OCI-LY7 (cell line): ENCODE measurements around the gene UNC13A. TPM values are rescaled to one million over a fixed set of nuclear protein-coding genes. Genes with fewer than 3 reads are reported as not detected.

Experiments used
- BruUV-seq: library from RNA; stranded (reverse); fragments of 400-500 nt; replicated peaks from 2 replicates; lab custom pipeline; 2021; lab: Mats Ljungman, UMichigan
- CTCF ChIA-PET: fragments of 300-600 bp; sonication (Branson Sonifier 250); formaldehyde crosslinking; loops from one replicate; lab custom pipeline; 2022; ENCODE audit warnings: antibody characterized with exemption; ENCODE audit not compliant: unreplicated experiment; lab: Charles Lee
- POLR2A ChIA-PET: fragments of 300-600 bp; sonication (Branson Sonifier 250); formaldehyde crosslinking; loops from one replicate; lab custom pipeline; 2022; ENCODE audit warnings: antibody characterized with exemption; lab: Charles Lee
- DNase-seq: peaks from one replicate; pipeline ENCODE4 v3.0.0-alpha.2; 2015; ENCODE audit warnings: low spot score
- H2AFZ ChIP-seq: fragments of 200-600 bp; sonication (generic), shearing (Covaris generic); 2 replicates; pipeline ENCODE4 v1.6.1; 2014; ENCODE audit warnings: mild to moderate bottlenecking, antibody characterized with exemption, low read length, moderate library complexity
- H3K27ac ChIP-seq: fragments of 200-600 bp; sonication (generic); 2 replicates; pipeline ENCODE4 v1.5.1; 2014; ENCODE audit warnings: mixed run types, low read depth, mild to moderate bottlenecking, moderate library complexity, low read length, inconsistent platforms; ENCODE audit not compliant: poor library complexity, severe bottlenecking
- H3K36me3 ChIP-seq: fragments of 200-600 bp; sonication (generic); 2 replicates; pipeline ENCODE4 v1.6.1; 2014; ENCODE audit warnings: mild to moderate bottlenecking, antibody characterized with exemption, low read length, moderate library complexity, mixed read lengths; ENCODE audit not compliant: insufficient read depth
- H3K4me1 ChIP-seq: fragments of 200-600 bp; sonication (generic); 2 replicates; pipeline ENCODE4 v1.5.1; 2014; ENCODE audit warnings: mild to moderate bottlenecking, low read length; ENCODE audit not compliant: insufficient read depth, poor library complexity, severe bottlenecking
- H3K4me2 ChIP-seq: fragments of 200-600 bp; sonication (generic); 2 replicates; pipeline ENCODE4 v1.6.1; 2014; ENCODE audit warnings: mild to moderate bottlenecking, low read length
- H3K4me3 ChIP-seq: fragments of 200-600 bp; sonication (generic); 2 replicates; pipeline ENCODE4 v1.5.1; 2014; ENCODE audit warnings: mild to moderate bottlenecking, low read depth, low read length; ENCODE audit not compliant: poor library complexity, severe bottlenecking
- H3K79me2 ChIP-seq: fragments of 200-600 bp; sonication (generic); 2 replicates; pipeline ENCODE4 v1.6.1; 2016; ENCODE audit warnings: low read depth, mild to moderate bottlenecking, low read length, moderate library complexity, mixed read lengths; ENCODE audit not compliant: insufficient read depth
- H3K9me2 ChIP-seq: fragments of 200-600 bp; sonication (generic); 2 replicates; pipeline ENCODE4 v1.6.1; 2016; ENCODE audit warnings: mild to moderate bottlenecking, low read length, mixed read lengths; ENCODE audit not compliant: insufficient read depth
- H3K9me3 ChIP-seq: fragments of 200-600 bp; sonication (generic); 2 replicates; pipeline ENCODE4 v1.6.1; 2014; ENCODE audit warnings: mild to moderate bottlenecking, mixed run types, low read length, mixed read lengths
- H4K20me1 ChIP-seq: fragments of 200-600 bp; sonication (generic); 2 replicates; pipeline ENCODE4 v1.6.1; 2014; ENCODE audit warnings: mild to moderate bottlenecking, antibody characterized with exemption, low read length, moderate library complexity, mixed read lengths; ENCODE audit not compliant: insufficient read depth
- EZH2phosphoT487 ChIP-seq: fragments of 200-600 bp; sonication (generic); IDR thresholded peaks from 2 replicates; pipeline ENCODE4 v1.6.1; 2018; ENCODE audit warnings: low read depth, borderline replicate concordance, mild to moderate bottlenecking, mixed run types, antibody characterized with exemption, low read length, moderate library complexity, mixed read lengths
- intact Hi-C: fragments of 100-400 bp; cut with micrococcal nuclease; formaldehyde crosslinking; loops from one replicate; pipeline ENCODE4 v1.10.0; 2022; ENCODE audit not compliant: unreplicated experiment
- total RNA-seq, 2 experiments: library from RNA; depleted of rRNA in 1 of 2; stranded (reverse); fragments of >200 nt in 1 of 2; shearing (Covaris generic) in 1 of 2; gene quantifications; 2 replicates each; pipeline ENCODE4 v1.2.3, GENCODE V29; 2014 to 2022
- TF ChIP-seq, protein P1 (sequence below): fragments of 200-600 bp; sonication (generic); conservative IDR thresholded peaks from 2 replicates; pipeline ENCODE4 v1.5.1; 2014; ENCODE audit warnings: mild to moderate bottlenecking, antibody characterized with exemption, low read length, moderate library complexity, mixed read lengths

The UNC13A gene
- total RNA-seq, 2 experiments from 2014 or later = 0.72 to 0.92 TPM

DNA sequence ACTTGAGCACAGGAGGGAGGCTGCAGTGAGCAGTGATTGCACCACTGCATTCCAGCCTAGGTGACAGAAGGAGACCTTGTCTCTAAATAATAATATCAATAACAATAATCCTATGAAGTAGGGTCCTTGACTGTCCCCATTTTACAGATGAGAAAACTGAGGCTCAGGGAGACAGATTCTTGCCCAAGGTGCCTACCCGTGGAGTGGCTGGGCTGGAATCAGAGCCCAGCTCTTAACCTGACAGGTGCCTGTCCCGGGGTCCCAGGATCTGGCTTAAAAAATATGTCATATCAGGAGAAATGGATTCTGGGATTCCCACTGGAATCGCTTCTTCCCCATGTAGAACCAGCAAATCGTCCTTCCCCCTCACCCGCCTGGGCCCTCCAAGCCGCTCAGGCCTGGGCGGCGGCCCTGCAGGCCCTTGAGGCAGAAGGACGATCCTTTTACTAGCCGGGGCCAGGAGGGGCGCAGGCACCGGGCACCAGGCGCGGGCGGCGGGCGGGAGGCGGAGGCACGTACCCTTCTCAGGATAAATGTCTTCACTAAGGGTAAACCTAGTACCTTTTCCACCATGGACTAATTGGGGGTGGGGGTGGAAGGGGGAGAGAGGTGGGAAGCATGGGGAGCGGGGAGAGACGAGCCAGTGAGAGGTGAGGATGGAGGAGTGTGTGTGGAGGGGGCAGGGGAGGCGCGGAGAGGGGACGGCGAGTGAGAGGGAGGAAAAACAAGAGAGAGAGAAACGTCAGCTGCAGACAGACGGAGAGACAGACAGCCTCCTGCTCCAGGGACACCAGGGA lies 72.1 kb downstream of the UNC13A start:
- Histone ChIP-seq H3K4me2 (no peak overlapping the region), H3K4me1 (peaks cover 13% of the 10 kb centered on the region), H3K4me3 (no peak overlapping the region), H4K20me1 (no peaks in the 10 kb centered on the region), H3K27ac (no peak overlapping the region), H3K9me2 (no peaks in the 10 kb centered on the region), H2AFZ (no peak overlapping the region), H3K9me3 (no peaks in the 10 kb centered on the region), H3K79me2 (no peaks in the 10 kb centered on the region), H3K36me3 (no peaks in the 10 kb centered on the region)
- DNase-seq = no peak
- BruUV-seq = no TSS peak
- CTCF ChIA-PET = no interaction called here
- TF ChIP-seq, protein P1, sequence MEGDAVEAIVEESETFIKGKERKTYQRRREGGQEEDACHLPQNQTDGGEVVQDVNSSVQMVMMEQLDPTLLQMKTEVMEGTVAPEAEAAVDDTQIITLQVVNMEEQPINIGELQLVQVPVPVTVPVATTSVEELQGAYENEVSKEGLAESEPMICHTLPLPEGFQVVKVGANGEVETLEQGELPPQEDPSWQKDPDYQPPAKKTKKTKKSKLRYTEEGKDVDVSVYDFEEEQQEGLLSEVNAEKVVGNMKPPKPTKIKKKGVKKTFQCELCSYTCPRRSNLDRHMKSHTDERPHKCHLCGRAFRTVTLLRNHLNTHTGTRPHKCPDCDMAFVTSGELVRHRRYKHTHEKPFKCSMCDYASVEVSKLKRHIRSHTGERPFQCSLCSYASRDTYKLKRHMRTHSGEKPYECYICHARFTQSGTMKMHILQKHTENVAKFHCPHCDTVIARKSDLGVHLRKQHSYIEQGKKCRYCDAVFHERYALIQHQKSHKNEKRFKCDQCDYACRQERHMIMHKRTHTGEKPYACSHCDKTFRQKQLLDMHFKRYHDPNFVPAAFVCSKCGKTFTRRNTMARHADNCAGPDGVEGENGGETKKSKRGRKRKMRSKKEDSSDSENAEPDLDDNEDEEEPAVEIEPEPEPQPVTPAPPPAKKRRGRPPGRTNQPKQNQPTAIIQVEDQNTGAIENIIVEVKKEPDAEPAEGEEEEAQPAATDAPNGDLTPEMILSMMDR = no peak
- TF ChIP-seq EZH2phosphoT487 = no peak
- intact Hi-C loops = no loop called here
- POLR2A ChIA-PET = no interaction called here

DNA sequence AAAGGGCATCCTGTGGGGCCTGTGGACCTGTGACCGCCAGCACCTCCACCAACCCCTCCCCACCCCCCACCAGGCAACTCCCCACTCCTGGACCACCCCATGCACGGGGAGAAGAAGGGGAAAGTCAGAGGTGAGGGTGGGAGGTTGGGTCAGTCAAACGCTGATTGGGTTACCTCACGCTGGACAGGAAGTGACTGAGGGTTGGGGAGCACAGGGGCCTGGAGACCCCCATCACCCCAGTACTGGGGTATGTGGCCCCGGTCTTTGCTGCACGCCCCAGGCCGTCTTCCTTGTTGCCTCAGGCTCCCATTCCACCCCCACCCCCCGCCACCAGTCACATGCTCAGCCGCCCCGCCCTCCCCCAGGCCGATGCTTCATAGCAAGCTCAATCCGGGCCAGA lies 73.7 kb downstream of the UNC13A start:
- no peak overlapping the region for H3K4me2 ChIP-seq
- no peak overlapping the region for H3K27ac ChIP-seq
- intact Hi-C loops = no loop called here
- no peak overlapping the region for H2AFZ ChIP-seq
- ChIA-PET POLR2A (no interaction called here), CTCF (no interaction called here)
- peaks cover 20% of the 10 kb centered on the region for H3K4me1 ChIP-seq
- H4K20me1 ChIP-seq = no peaks in the 10 kb centered on the region
- DNase-seq = no peak
- no peaks in the 10 kb centered on the region for H3K9me3 ChIP-seq
- no peaks in the 10 kb centered on the region for H3K79me2 ChIP-seq
- no peak for TF ChIP-seq EZH2phosphoT487
- TF ChIP-seq, protein P1 = no peak
- no peaks in the 10 kb centered on the region for H3K36me3 ChIP-seq
- no TSS peak for BruUV-seq
- H3K4me3 ChIP-seq = no peak overlapping the region
- H3K9me2 ChIP-seq = no peaks in the 10 kb centered on the region
